Prostate gland (tissue), 2 donors: Measurements from ENCODE around the gene HCFC1. TPM values are rescaled to one million over a fixed set of nuclear protein-coding genes. Genes with fewer than 3 reads are reported as not detected.
"Not testable (repeated sequence)": the region's sequence is repeated elsewhere in the genome, so short reads cannot be mapped to it uniquely, and the experiment has no call there.

ENCODE experiments used
- DNase-seq: peaks from one replicate; pipeline ENCODE4 v3.0.0-alpha.2; 2019; ENCODE audit warnings: low spot score
- H3K27ac ChIP-seq, 2 donors: fragments of 200-600 bp; sonication (generic); 2 replicates each; pipeline ENCODE4 v1.5.1; 2017 to 2019
- H3K27me3 ChIP-seq: fragments of 200-600 bp; sonication (generic); replicated peaks from 2 replicates; pipeline ENCODE4 v1.5.1; 2019; ENCODE audit not compliant: insufficient read depth
- H3K36me3 ChIP-seq, 2 donors: fragments of 200-600 bp; sonication (generic); 1 replicate in 1 of 2; 2 replicates in 1 of 2; pipeline versions ENCODE4 v1.5.1 to v1.8.1; 2017 to 2019
- H3K4me1 ChIP-seq: fragments of 200-600 bp; sonication (generic); replicated peaks from 2 replicates; pipeline ENCODE4 v1.5.1; 2019
- H3K4me3 ChIP-seq, 2 donors: fragments of 200-600 bp; sonication (generic); 2 replicates each; pipeline ENCODE4 v1.5.1; 2017 to 2019
- H3K9me3 ChIP-seq: fragments of 200-600 bp; sonication (generic); 2 replicates; pipeline ENCODE4 v1.5.1; 2017
- POLR2A ChIP-seq: fragments of 450-650 bp; IDR thresholded peaks from one replicate; pipeline ENCODE4 v1.6.1; 2016; ENCODE audit warnings: antibody characterized with exemption, mild to moderate bottlenecking
- POLR2AphosphoS5 ChIP-seq: sonication (generic); formaldehyde crosslinking; IDR thresholded peaks from one replicate; pipeline ENCODE4 v1.6.1; 2017; ENCODE audit warnings: antibody characterized with exemption
- WGBS: methylation state at CpG from one replicate; pipeline ENCODE4 v1.1.5; 2018; 5-methylcytosine and 5-hydroxymethylcytosine counted together
- intact Hi-C: fragments of 100-400 bp; cut with DNase I; formaldehyde crosslinking; loops from one replicate; pipeline ENCODE4 v1.14.2; 2022
- total RNA-seq, 2 donors: library from RNA; depleted of rRNA; stranded (reverse); fragments of >200 nt; gene quantifications; one replicate each; pipeline ENCODE4 v1.1.0, GENCODE V29; 2016
- TF ChIP-seq, protein P1 (sequence below), 4 experiments: fragments of 200-600 bp in 2 of 4; fragments of 450-650 bp in 2 of 4; sonication (generic) in 2 of 4; IDR thresholded peaks; 1 replicate in 3 of 4; 2 replicates in 1 of 4; pipeline ENCODE4 v1.5.1; 2016 to 2019; ENCODE audit warnings: antibody characterized with exemption in 4 of 4, mild to moderate bottlenecking in 2 of 4, moderate library complexity in 2 of 4

HCFC1 gene
- total RNA-seq, 2 donors from 2014 or later, result 67.7 to 115 TPM

DNA sequence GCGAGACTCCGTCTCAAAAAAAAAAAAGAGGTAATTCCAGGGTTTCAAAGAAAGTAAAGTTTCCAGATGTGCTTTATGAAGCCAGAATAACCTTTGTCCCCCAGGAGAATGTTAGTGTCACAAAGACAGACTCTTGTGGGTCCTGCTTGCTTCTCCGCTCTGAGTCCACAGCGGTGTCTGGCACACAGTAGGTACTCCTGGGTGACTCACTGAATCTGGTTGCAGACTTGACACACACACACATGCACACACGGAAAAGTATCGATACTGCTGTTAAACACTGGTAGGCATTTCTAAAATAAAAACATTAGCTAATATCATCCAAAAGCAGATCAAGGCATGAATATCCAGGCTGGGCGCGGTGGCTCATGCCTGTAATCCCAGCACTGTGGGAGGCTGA lies 23.9 kb upstream of the HCFC1 start:
- H3K27me3 ChIP-seq, result no peaks in the 10 kb centered on the region
- TF ChIP-seq POLR2A (no peak), POLR2AphosphoS5 (no peak)
- TF ChIP-seq, protein P1, sequence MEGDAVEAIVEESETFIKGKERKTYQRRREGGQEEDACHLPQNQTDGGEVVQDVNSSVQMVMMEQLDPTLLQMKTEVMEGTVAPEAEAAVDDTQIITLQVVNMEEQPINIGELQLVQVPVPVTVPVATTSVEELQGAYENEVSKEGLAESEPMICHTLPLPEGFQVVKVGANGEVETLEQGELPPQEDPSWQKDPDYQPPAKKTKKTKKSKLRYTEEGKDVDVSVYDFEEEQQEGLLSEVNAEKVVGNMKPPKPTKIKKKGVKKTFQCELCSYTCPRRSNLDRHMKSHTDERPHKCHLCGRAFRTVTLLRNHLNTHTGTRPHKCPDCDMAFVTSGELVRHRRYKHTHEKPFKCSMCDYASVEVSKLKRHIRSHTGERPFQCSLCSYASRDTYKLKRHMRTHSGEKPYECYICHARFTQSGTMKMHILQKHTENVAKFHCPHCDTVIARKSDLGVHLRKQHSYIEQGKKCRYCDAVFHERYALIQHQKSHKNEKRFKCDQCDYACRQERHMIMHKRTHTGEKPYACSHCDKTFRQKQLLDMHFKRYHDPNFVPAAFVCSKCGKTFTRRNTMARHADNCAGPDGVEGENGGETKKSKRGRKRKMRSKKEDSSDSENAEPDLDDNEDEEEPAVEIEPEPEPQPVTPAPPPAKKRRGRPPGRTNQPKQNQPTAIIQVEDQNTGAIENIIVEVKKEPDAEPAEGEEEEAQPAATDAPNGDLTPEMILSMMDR (IDR thresholded peaks at IDR 0.05), result no peak
- WGBS, result 98% methylated on average over 7 of the region's 8 CpGs
- no peak for DNase-seq
- no peak overlapping the region for H3K27ac ChIP-seq
- no peaks in the 10 kb centered on the region for H3K4me1 ChIP-seq
- H3K4me3 ChIP-seq, result no peak overlapping the region
- H3K36me3 ChIP-seq, result no peaks in the 10 kb centered on the region
- intact Hi-C loops, result no loop called here
- no peaks in the 10 kb centered on the region for H3K9me3 ChIP-seq

DNA sequence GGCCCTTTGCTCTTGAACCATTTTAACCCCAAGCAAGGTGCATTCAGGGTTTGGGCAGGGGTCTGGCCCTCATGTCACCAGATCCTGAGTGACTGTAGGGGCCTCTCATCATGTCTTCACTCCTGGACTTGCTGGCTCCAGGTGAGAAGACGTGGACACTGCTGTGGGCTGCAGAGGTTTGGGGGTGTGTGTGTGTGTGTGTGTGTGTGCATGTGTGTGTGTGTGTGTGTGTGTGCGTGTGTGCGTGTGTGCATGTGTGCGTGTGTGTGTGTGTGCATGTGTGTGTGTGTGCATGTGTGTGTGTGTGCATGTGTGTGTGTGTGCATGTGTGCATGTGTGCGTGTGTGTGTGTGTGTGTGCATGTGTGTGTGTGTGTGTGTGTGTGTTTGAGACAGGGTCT lies 22.8 kb upstream of the HCFC1 start:
- H3K4me3 ChIP-seq, result not testable (repeated sequence)

DNA sequence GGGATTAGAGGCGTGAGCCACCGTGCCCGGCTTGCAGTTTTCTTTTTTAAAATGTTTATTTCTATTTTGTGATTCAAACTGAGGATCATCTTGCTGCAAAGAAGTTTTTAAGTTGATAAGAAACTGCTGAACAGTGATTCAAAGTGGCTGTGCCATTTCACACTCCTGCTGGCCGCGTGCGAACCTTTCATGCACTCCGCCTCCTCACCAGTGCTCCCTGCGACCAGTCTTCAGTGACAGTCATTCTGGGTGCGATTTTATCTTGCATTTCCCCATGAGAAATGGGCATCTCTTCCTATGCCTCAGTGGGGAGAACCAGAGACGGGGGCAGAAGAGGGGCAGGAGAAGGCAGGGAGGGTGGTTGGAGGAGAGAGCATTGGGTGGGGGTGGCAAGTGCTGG lies 22.4 kb upstream of the HCFC1 start:
- intact Hi-C loops, result no loop called here
- 86% methylated on average over 10 of the region's 10 CpGs for WGBS

More for the DNA sequence above, 22.8 kb upstream of the HCFC1 start:
- DNase-seq, H3K27ac ChIP-seq, H3K36me3 ChIP-seq, H3K9me3 ChIP-seq, H3K27me3 ChIP-seq, H3K4me1 ChIP-seq, intact Hi-C loops: not testable (repeated sequence)
- WGBS, result no CpG with 5 or more reads among the region's 5 CpGs

DNA sequence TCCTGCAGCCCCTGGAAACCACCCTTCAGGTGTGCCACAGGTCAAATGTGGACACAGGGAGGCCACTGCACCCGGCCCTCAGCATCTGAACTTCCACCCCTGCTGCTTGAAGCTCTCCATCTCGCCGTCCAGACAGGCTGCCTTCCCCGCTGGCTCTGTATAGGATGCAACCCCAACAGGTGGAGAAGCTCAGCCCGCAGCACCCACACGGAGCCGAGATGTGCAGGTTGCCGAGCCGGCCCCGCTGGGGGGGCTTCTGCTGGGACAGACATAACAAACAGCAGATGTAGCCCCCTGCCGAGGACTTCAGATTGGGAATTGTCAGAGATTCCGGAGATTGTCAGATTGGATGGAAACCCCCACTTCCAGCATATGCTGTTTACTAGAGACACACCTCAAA lies 21.5 kb upstream of the HCFC1 start:
- intact Hi-C loops, result no loop called here
- no peak overlapping the region for H3K27ac ChIP-seq
- no peaks in the 10 kb centered on the region for H3K36me3 ChIP-seq
- DNase-seq, result no peak
- 72% methylated on average over 11 of the region's 12 CpGs for WGBS
- no peaks in the 10 kb centered on the region for H3K4me1 ChIP-seq
- no peak overlapping the region for H3K4me3 ChIP-seq
- no peaks in the 10 kb centered on the region for H3K27me3 ChIP-seq
- no peaks in the 10 kb centered on the region for H3K9me3 ChIP-seq
- TF ChIP-seq POLR2AphosphoS5 (no peak), POLR2A (no peak)
- TF ChIP-seq, protein P1 (IDR thresholded peaks at IDR 0.05), result no peak

More for the DNA sequence above, 22.4 kb upstream of the HCFC1 start:
- Histone ChIP-seq H3K27me3 (no peaks in the 10 kb centered on the region), H3K4me3 (no peak overlapping the region), H3K36me3 (no peaks in the 10 kb centered on the region), H3K9me3 (no peaks in the 10 kb centered on the region), H3K27ac (no peak overlapping the region), H3K4me1 (no peaks in the 10 kb centered on the region)
- TF ChIP-seq, protein P1 (IDR thresholded peaks at IDR 0.05), result no peak
- no peak for TF ChIP-seq POLR2A
- no peak for TF ChIP-seq POLR2AphosphoS5
- DNase-seq, result no peak

DNA sequence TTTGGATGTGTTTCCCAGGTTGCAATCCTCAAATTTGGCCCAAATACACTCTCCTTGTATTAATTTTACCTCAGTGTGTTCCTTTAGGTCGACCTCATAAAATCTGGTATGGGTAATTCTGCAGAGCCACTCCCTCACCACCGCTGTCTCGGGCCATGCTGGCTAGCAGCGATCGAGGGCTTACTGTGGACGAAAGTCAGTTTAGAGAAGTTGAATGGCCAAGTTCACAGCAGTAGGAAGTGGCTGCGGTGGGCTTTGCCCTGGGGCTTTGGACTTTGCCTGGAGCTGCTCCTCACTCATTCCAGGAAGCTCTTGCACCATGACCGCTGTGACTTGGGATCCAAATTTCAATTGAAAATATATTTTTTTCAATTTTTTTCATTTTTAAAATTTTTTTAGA lies 20.6 kb upstream of the HCFC1 start:
- no peaks in the 10 kb centered on the region for H3K9me3 ChIP-seq
- 77% methylated on average over 8 of the region's 8 CpGs for WGBS
- no peaks in the 10 kb centered on the region for H3K27me3 ChIP-seq
- H3K27ac ChIP-seq, result no peak overlapping the region
- no peaks in the 10 kb centered on the region for H3K36me3 ChIP-seq
- intact Hi-C loops, result no loop called here
- H3K4me3 ChIP-seq, result no peak overlapping the region
- no peak for DNase-seq
- H3K4me1 ChIP-seq, result no peaks in the 10 kb centered on the region
- TF ChIP-seq, protein P1 (IDR thresholded peaks at IDR 0.05), result no peak
- TF ChIP-seq POLR2AphosphoS5, result no peak
- TF ChIP-seq POLR2A, result no peak
